HCEC 1CT (cell line): Measurements from ENCODE around the gene FHOD3.
A peak's percentile ranks its signal among the peaks of the same experiment; 100 is the strongest.
"Not testable (repeated sequence)": the region's sequence is repeated elsewhere in the genome, so short reads cannot be mapped to it uniquely, and the experiment has no call there.

Experiments
- DNase-seq: peaks from one replicate; pipeline ENCODE4 v3.0.0-alpha.2; 2017

Gene FHOD3

GRCh38 chr18:36529747-36530146, 232.2 kb downstream of the FHOD3 start:
- no peak for DNase-seq

GRCh38 chr18:36530676-36531405, 233.3 kb downstream of the FHOD3 start:
- DNase-seq, result no peak

DNA sequence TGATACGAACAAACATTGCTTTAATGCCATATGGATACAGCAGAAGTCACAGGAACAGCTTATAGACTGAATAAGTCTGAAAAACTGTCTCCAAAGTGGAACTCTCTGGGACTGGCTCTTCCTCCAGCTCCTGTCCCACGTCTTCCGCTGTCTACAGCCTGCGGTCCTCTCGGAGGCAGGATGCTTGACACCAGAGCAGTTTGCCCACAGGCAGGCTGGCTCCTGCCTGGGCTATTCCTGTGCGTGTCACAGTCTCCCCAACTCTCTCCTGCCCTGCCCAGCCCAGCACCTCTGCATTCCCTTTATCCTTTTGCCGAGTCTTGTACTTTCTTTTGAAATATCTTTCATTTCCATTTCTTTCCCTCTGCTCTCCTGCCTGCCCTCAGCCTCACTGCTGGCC, 234.1 kb downstream of the FHOD3 start:
- no peak for DNase-seq

- DNase-seq, result peak; percentile 6
These were observed 234.9 kb downstream of the FHOD3 start for GRCh38 chr18:36532394-36532793.

DNA sequence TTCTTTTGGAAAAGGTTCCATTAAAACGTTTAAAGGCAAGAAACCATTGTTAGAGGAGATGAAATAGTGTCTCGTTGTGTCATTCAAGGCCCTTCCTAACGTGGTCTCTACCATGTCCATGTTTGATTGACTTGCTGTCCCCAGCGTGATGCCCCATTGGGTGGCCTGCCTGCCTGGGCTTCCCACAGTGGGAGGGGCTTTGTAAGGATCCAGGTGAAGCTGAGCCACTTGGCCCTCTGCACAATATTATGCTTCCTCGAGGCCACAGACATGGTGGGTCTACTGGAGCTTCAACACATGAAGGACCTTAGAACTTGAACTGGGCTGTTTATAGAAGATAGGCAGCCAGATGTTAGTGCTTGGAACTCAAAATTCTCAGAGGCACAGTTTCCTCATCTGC, 235.3 kb downstream of the FHOD3 start:
- DNase-seq, result no peak

GRCh38 chr18:36533446-36534153, 236.1 kb downstream of the FHOD3 start:
- DNase-seq, result no peak

- DNase-seq, result no peak
These were observed 236.7 kb downstream of the FHOD3 start for GRCh38 chr18:36534154-36534688.

- DNase-seq, result no peak
These were observed 237.9 kb downstream of the FHOD3 start for GRCh38 chr18:36535202-36535935.

DNA sequence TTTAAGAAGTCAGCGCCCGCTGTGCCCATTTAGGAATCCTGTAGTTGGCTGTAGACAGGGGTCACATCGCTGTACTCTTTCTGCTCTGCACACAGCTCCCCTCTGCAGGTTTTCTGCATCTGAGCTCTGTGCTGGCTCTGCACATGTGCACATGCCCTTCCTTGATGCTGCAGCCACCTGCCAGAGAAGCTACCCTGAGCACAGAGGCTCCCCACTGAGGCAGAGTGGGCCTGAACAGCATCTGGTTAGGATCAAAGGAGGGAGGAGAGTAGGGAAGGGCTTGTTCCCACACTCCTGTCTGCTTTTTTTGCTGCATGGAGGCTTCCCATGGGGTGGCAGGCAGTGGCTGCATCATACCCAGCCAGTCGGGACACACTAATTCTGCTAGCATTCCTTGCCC, 238.9 kb downstream of the FHOD3 start:
- no peak for DNase-seq

DNA sequence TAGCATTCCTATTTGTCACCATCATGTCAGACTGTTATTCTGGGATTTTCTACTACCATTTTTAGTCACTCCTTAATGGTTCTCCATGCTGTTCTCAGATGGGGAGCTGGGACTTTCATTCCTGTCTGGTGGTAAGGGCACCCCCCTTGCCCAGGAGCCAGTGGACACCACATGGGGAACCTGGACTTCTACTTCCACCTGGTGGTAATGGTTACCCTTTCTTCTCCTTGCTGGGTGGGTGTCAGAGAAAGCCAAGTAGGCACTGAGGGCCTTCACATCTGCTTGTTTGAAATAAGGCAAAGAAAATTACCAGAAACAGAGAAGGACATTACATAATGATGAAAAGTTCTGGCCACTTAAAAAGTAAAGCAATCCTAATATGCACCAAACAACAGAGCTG, 239.8 kb downstream of the FHOD3 start:
- DNase-seq, result no peak

DNA sequence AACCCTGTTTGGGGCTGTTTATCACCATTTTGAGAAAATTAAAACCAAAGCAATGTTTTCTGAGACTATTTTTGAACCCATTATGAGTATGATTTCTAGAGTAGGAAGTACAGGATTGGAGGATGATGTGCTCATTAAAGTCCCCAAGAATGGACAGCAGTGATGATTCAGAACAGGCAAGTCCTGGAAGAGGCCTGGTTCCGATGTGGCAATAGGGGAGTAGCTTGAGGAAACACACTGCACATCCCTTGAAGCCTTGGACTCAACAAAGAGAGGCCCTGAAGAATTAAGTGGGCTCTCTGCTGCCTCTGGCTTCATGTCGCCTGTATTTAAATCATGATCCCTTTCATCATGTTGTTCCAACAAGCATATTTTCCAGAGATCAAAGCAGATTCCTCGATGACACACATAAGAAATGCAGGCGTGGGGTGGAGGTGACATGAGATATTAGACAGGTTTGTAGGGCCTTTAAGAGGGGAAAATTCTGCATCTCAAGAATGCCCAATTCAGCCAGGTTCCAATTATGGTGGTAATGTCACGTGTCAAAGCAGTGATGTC, 242.2 kb downstream of the FHOD3 start:
- no peak for DNase-seq

- no peak for DNase-seq
These were observed 245.5 kb downstream of the FHOD3 start for GRCh38 chr18:36543030-36543429.

- no peak for DNase-seq
These were observed 246.6 kb downstream of the FHOD3 start for GRCh38 chr18:36543991-36544725.

GRCh38 chr18:36545821-36546427, 248.4 kb downstream of the FHOD3 start:
- DNase-seq, result no peak

DNA sequence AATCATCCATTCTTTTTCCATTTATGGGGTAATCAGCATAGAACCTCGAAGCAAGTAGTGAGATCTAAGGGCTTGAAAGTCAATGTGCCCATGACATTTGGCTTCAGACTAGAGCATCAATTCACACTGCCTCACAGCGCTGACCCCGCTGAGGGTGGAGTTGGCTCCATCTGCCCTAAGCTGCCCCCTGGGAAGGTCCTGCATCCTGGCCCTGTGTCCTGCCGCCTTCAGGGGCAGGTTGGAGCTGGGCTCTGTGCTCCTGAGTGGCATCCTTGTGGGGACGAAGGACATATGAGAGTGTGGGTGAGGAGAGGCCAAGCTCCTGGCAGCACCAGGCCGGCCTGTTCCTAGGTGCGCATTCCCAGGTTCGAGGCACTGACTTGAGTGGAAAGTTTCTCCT, 249.4 kb downstream of the FHOD3 start:
- DNase-seq, result no peak

- DNase-seq, result no peak
These were observed 250.0 kb downstream of the FHOD3 start for GRCh38 chr18:36547544-36547943.

DNA sequence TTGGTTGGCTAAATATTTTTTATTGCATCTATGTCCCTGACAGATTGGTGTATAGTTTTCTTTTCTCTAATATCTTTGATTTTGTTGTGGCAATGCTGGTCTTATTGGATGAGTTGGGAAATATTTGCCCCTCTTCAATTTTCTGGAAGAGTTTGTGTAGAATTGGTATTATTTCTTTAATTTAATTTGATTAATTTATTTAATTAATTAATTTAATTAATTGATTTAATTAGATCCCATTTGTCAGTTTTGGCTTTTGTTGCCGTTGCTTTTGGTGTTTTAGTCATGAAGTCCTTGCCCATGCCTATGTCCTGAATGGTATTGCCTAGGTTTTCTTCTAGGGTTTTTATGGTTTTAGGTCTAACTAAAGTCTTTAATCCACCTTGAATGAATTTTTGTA, 253.8 kb downstream of the FHOD3 start:
- not testable (repeated sequence) for DNase-seq

DNA sequence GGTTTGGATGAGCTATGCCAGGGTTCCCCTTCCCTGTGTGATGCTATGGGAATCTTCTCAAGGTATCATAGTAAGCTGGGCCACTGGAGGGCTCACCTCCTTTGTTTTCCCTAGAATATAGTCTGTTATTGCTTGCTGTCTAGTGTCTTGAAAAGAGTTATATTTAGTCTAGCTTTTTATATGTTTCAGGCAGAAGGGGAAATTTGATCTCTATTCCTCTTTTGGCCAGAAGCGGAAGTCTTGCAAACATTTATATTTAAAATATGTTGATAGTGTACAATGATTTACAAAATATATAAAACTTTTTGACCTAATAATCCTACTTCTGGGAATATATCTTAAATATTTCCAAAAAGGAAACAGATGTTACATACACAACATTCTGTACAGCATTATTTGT, 260.7 kb downstream of the FHOD3 start:
- no peak for DNase-seq

- no peak for DNase-seq
These were observed 261.8 kb downstream of the FHOD3 start for GRCh38 chr18:36559149-36559857.

GRCh38 chr18:36560187-36560586, 262.7 kb downstream of the FHOD3 start:
- DNase-seq, result no peak

- no peak for DNase-seq
These were observed 263.5 kb downstream of the FHOD3 start for GRCh38 chr18:36561046-36561445.
